Gastrocnemius medialis (tissue), 4 donors: ENCODE data around the gene WDR7.

Experiments used
- CTCF ChIP-seq, 5 experiments: fragments of 450-650 bp in 3 of 5; fragments of 200-600 bp in 2 of 5; sonication (generic) in 2 of 5; IDR thresholded peaks in 4 of 5; conservative IDR thresholded peaks in 1 of 5; 1 replicate in 4 of 5; 2 replicates in 1 of 5; pipeline ENCODE4 v1.5.1; 2016 to 2019; ENCODE audit warnings: antibody characterized with exemption in 5 of 5, mild to moderate bottlenecking in 3 of 5, moderate library complexity in 3 of 5
- POLR2A ChIP-seq, 2 donors: fragments of 450-650 bp; IDR thresholded peaks; one replicate each; pipeline ENCODE4 v1.6.1; 2017; ENCODE audit warnings: antibody characterized with exemption in 2 of 2, mild to moderate bottlenecking in 2 of 2, moderate library complexity in 2 of 2

- TF ChIP-seq CTCF (IDR thresholded peaks at IDR 0.05 in 4 of 5, conservative IDR thresholded peaks at IDR 0.05 in 1 of 5), result no peak
- TF ChIP-seq POLR2A (IDR thresholded peaks at IDR 0.05), result no peak
Observed at GRCh38 chr18:56913941-56914340, 262.8 kb downstream of the WDR7 start.
